ENCODE results near the gene SCAF8.
"Not testable (repeated sequence)": the region's sequence is repeated elsewhere in the genome, so short reads cannot be mapped to it uniquely, and the experiment has no call there.

SCAF8 gene

DNA sequence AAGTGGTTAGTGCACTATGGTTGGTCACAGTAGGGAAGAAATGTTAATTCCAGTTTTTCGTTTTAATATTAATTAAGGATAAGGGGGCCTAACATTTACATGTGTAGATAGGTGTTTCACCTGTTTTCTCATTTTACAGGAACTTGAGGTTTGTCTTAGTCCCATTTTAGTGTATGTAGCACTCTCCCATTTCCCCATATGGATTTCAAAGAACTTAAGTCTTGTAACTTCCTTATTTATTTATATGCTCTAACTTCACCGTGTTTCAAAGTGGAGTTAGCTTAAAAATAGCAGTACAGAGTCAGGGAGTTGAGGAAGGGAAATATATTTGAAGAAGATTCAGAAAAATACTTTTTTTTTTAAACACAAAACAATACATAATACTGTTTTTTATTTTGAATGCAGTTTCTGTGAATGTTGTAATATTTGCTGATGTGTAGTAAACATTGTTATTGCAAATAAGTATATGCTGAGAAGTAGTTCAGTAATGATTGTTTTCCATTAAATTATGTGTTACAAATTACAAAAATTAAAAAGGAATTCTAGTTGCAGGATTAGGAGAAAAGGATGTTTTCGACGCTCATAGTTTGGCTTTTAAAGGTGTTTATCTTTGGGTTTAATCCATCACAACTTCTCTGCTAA lies 3.5 kb downstream of the SCAF8 start:
- no peaks in the 10 kb centered on the region for H3K36me3 ChIP-seq (ENCODE audit: insufficient read depth, low read length)
- no peak overlapping the region for H3K4me3 ChIP-seq (ENCODE audit: low read depth, low read length)
- no peak overlapping the region for H3K27ac ChIP-seq (ENCODE audit: low read depth, low read length)
- no peaks in the 10 kb centered on the region for H3K27me3 ChIP-seq (ENCODE audit: insufficient read depth, low read length)
- no peak overlapping the region for H2AFZ ChIP-seq (ENCODE audit: low read length, unreplicated experiment)
- H3K79me2 ChIP-seq (ENCODE audit: control insufficient read depth, insufficient read depth, low read length, unreplicated experiment), result peaks cover 76% of the 10 kb centered on the region
- peaks cover 37% of the 10 kb centered on the region for H3K4me1 ChIP-seq (ENCODE audit: control insufficient read depth, insufficient read depth, low read length, unreplicated experiment)

DNA sequence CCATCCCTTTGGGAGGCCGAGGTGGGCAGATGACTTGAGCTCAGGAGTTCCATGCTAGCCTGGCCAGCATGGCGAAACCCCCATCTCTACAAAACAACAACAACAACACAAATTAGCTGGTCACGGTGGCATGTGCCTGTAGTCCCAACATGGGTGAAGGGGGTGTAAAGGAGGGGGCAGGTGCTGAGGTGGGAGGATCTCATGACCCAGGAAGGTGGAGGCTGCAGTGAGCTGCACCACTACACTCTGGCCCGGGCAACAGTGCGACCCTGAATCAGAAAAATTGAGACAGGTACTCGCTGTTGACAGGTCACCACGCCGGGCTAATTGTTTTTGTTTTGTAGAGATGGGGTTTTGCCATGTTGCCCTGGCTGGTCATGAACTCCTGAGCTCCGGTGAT lies 4.2 kb downstream of the SCAF8 start:
- Histone ChIP-seq H3K79me2 (ENCODE audit: control insufficient read depth, insufficient read depth, low read length, unreplicated experiment) (peaks cover 82% of the 10 kb centered on the region), H3K36me3 (ENCODE audit: insufficient read depth, low read length) (no peaks in the 10 kb centered on the region), H2AFZ (ENCODE audit: low read length, unreplicated experiment) (no peak overlapping the region), H3K27ac (ENCODE audit: low read depth, low read length) (no peak overlapping the region), H3K27me3 (ENCODE audit: insufficient read depth, low read length) (no peaks in the 10 kb centered on the region), H3K4me3 (ENCODE audit: low read depth, low read length) (no peak overlapping the region), H3K4me1 (ENCODE audit: control insufficient read depth, insufficient read depth, low read length, unreplicated experiment) (peaks cover 30% of the 10 kb centered on the region)

DNA sequence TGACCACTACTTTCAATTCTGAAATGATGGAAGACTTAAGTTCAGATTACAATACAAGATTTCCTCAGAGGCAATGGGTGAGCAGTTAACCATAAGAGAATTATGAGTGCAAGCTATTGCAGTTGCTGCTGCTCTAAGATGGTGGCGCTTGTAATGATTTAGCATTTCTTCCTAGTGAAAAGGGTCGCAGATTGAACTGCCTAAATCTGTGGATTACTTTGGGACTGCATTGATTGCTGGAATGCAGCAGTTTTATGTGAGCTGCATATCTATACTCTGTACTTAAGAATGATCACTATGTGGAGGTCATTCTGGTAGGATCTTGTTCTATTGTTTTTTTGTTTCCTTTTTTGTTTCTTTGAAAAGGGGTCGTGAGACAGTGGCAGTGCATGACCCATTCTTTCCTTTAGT lies 5.3 kb downstream of the SCAF8 start:
- no peak overlapping the region; the same call in 1 of the 2 replicates for H3K4me3 ChIP-seq (ENCODE audit: low read depth, low read length)
- peaks cover 29% of the 10 kb centered on the region for H3K4me1 ChIP-seq (ENCODE audit: control insufficient read depth, insufficient read depth, low read length, unreplicated experiment)
- no peak overlapping the region for H2AFZ ChIP-seq (ENCODE audit: low read length, unreplicated experiment)
- H3K79me2 ChIP-seq (ENCODE audit: control insufficient read depth, insufficient read depth, low read length, unreplicated experiment), result peaks cover 94% of the 10 kb centered on the region
- no peaks in the 10 kb centered on the region for H3K27me3 ChIP-seq (ENCODE audit: insufficient read depth, low read length)
- H3K36me3 ChIP-seq (ENCODE audit: insufficient read depth, low read length), result no peaks in the 10 kb centered on the region
- H3K27ac ChIP-seq (ENCODE audit: low read depth, low read length), result no peak overlapping the region

GRCh38 chr6:154740658-154741057 lies 7.4 kb downstream of the SCAF8 start:
- H3K4me3 ChIP-seq (ENCODE audit: low read depth, low read length), result no peak overlapping the region
- no peak overlapping the region for H3K27ac ChIP-seq (ENCODE audit: low read depth, low read length)
- H3K79me2 ChIP-seq (ENCODE audit: control insufficient read depth, insufficient read depth, low read length, unreplicated experiment), result peaks cover 99% of the 10 kb centered on the region
- H3K27me3 ChIP-seq (ENCODE audit: insufficient read depth, low read length), result no peaks in the 10 kb centered on the region
- H3K4me1 ChIP-seq (ENCODE audit: control insufficient read depth, insufficient read depth, low read length, unreplicated experiment), result peaks cover 27% of the 10 kb centered on the region
- H2AFZ ChIP-seq (ENCODE audit: low read length, unreplicated experiment), result no peak overlapping the region
- no peaks in the 10 kb centered on the region for H3K36me3 ChIP-seq (ENCODE audit: insufficient read depth, low read length)

DNA sequence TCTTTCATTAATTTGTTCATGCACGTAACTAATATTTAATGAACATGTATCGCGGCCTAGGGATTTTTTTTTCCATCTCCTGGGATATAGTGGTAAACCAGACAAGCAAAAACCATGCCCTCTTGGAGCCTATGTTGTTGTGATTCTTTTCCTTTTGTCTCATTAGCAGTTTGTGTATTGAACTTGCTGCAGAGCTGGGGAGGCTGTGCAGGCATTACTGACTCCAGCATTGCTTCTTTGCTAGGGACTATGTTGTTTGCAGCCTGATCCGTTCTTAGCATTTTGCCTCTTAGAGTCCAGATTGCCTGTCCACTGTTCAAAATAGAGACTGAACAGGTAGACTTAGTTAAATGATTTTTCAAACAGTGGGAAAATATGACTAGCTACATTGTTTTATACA lies 9.7 kb downstream of the SCAF8 start:
- Histone ChIP-seq H2AFZ (ENCODE audit: low read length, unreplicated experiment) (no peak overlapping the region), H3K4me1 (ENCODE audit: control insufficient read depth, insufficient read depth, low read length, unreplicated experiment) (peaks cover 11% of the 10 kb centered on the region), H3K4me3 (ENCODE audit: low read depth, low read length) (no peak overlapping the region), H3K36me3 (ENCODE audit: insufficient read depth, low read length) (no peaks in the 10 kb centered on the region), H3K79me2 (ENCODE audit: control insufficient read depth, insufficient read depth, low read length, unreplicated experiment) (peaks cover 99% of the 10 kb centered on the region), H3K27me3 (ENCODE audit: insufficient read depth, low read length) (no peaks in the 10 kb centered on the region), H3K27ac (ENCODE audit: low read depth, low read length) (no peak overlapping the region)

GRCh38 chr6:154744029-154744745 lies 11.0 kb downstream of the SCAF8 start:
- H3K27me3 ChIP-seq (ENCODE audit: insufficient read depth, low read length); H2AFZ ChIP-seq (ENCODE audit: low read length, unreplicated experiment); H3K27ac ChIP-seq (ENCODE audit: low read depth, low read length); H3K4me1 ChIP-seq (ENCODE audit: control insufficient read depth, insufficient read depth, low read length, unreplicated experiment); H3K36me3 ChIP-seq (ENCODE audit: insufficient read depth, low read length); H3K4me3 ChIP-seq (ENCODE audit: low read depth, low read length): not testable (repeated sequence)
- peaks cover 99% of the 10 kb centered on the region for H3K79me2 ChIP-seq (ENCODE audit: control insufficient read depth, insufficient read depth, low read length, unreplicated experiment)

DNA sequence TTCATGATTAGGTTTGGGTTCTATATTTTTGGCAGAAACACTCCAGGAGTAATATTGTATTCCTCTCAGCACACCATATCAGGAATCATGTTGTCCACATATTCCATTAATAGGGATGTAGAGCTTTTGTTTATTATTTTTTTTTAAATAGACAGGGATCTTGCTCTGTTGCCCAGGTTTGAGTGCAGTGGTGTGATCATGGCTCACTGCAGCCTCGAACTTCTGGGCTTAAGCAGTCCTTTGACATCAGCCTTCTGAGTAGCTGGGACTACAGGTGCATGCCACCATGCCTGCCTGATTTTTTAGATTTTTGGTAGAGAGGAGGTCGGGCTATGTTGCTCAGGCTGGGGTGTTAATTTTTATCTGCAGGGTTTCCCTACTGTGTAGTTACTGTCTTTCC lies 12.0 kb downstream of the SCAF8 start:
- Histone ChIP-seq H3K36me3 (ENCODE audit: insufficient read depth, low read length) (no peaks in the 10 kb centered on the region; the same call in 1 of the 2 replicates), H3K27me3 (ENCODE audit: insufficient read depth, low read length) (no peaks in the 10 kb centered on the region), H3K4me3 (ENCODE audit: low read depth, low read length) (no peak overlapping the region), H3K27ac (ENCODE audit: low read depth, low read length) (no peak overlapping the region), H2AFZ (ENCODE audit: low read length, unreplicated experiment) (no peak overlapping the region), H3K79me2 (ENCODE audit: control insufficient read depth, insufficient read depth, low read length, unreplicated experiment) (peaks cover 99% of the 10 kb centered on the region), H3K4me1 (ENCODE audit: control insufficient read depth, insufficient read depth, low read length, unreplicated experiment) (no peaks in the 10 kb centered on the region)

DNA sequence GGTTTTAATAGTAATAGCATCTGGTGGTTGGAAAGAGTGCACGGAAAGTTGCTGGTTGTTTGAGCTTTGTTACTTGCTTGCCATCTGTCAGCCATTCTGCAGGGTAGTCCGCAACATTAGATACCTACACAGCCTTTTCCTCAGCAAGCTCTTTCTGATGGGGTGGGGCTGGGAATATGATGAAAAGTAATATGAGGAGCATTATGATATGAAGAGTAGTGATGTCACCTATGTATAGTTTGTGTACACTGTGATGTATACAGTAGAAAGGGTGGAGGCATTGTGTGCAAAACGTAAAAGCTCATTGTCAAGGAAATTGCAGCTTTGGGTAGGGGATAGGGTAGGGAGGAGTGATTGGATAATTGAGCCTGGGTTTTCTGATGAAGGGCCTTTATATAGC lies 16.1 kb downstream of the SCAF8 start:
- Histone ChIP-seq H3K4me1 (ENCODE audit: control insufficient read depth, insufficient read depth, low read length, unreplicated experiment) (peaks cover 5% of the 10 kb centered on the region), H3K27ac (ENCODE audit: low read depth, low read length) (no peak overlapping the region), H3K4me3 (ENCODE audit: low read depth, low read length) (no peak overlapping the region), H3K27me3 (ENCODE audit: insufficient read depth, low read length) (no peaks in the 10 kb centered on the region), H3K79me2 (ENCODE audit: control insufficient read depth, insufficient read depth, low read length, unreplicated experiment) (peaks cover 96% of the 10 kb centered on the region), H2AFZ (ENCODE audit: low read length, unreplicated experiment) (no peak overlapping the region), H3K36me3 (ENCODE audit: insufficient read depth, low read length) (no peaks in the 10 kb centered on the region; the same call in 1 of the 2 replicates)

DNA sequence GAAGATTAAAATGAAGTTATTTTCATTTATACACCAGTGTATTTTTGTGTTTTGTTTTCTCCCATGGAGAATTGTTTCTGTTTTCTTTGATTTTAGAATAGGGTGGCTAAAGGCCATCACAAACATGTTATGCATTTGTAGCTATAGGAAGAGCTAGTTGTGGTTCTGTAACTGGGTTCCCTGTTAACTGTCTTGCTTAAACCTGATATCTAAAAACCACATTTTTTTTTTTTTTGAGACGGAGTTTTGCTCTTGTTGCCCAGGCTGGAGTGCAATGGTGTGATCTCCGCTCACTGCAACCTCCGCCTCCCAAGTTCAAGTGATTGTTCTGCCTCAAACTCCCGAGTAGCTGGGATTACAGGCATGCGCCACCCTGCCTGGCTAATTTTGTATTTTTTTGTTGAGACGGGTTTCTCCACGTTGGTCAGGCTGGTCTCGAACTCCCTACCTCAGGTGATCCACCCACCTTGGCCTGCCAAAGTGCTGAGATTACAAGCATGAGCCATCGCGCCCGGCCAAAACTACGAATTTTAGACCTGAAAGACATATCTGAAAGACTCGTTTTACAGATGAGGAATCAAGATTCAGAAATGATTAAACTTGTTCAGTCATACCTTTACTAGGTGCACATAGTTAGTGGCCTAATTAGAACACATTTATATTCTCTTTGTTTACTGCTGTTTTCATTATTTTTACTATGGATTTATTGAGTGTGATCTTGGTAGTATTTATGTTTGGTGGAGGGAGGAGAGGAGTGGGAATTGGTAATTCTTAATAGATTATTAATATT lies 18.0 kb downstream of the SCAF8 start:
- H3K36me3 ChIP-seq (ENCODE audit: insufficient read depth, low read length), result no peaks in the 10 kb centered on the region; the same call in 1 of the 2 replicates
- no peak overlapping the region for H3K27ac ChIP-seq (ENCODE audit: low read depth, low read length)
- H3K79me2 ChIP-seq (ENCODE audit: control insufficient read depth, insufficient read depth, low read length, unreplicated experiment), result peaks cover 94% of the 10 kb centered on the region

DNA sequence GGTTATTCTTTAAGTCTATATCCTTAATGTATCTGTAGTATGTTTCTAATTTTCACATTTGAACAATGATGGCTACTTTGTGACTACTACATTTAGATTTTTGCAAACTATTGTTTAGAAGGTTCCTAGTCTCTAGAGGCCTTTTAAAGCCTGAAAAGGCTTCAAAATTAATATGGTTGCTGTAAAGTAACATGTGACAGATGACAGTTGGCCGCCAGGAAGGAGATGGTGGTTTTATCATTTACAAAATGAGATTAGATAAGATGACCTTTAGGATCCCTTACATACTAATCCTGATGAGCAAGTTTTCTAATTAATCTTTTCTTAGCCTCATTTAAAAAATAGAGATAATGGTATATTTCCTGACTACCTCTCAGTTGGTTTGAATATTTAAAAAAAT lies 18.8 kb downstream of the SCAF8 start:
- H3K27ac ChIP-seq (ENCODE audit: low read depth, low read length), result no peak overlapping the region
- H3K27me3 ChIP-seq (ENCODE audit: insufficient read depth, low read length), result no peaks in the 10 kb centered on the region

More for the DNA sequence above, 18.0 kb downstream of the SCAF8 start:
- no peak overlapping the region for H2AFZ ChIP-seq (ENCODE audit: low read length, unreplicated experiment)
- H3K27me3 ChIP-seq (ENCODE audit: insufficient read depth, low read length), result no peaks in the 10 kb centered on the region
- H3K4me1 ChIP-seq (ENCODE audit: control insufficient read depth, insufficient read depth, low read length, unreplicated experiment), result peaks cover 5% of the 10 kb centered on the region
- no peak overlapping the region for H3K4me3 ChIP-seq (ENCODE audit: low read depth, low read length)

More for the DNA sequence above, 18.8 kb downstream of the SCAF8 start:
- H3K79me2 ChIP-seq (ENCODE audit: control insufficient read depth, insufficient read depth, low read length, unreplicated experiment), result peaks cover 94% of the 10 kb centered on the region
- H3K4me1 ChIP-seq (ENCODE audit: control insufficient read depth, insufficient read depth, low read length, unreplicated experiment), result peaks cover 5% of the 10 kb centered on the region
- no peak overlapping the region for H3K4me3 ChIP-seq (ENCODE audit: low read depth, low read length)
- H2AFZ ChIP-seq (ENCODE audit: low read length, unreplicated experiment), result no peak overlapping the region
- no peaks in the 10 kb centered on the region; the same call in 1 of the 2 replicates for H3K36me3 ChIP-seq (ENCODE audit: insufficient read depth, low read length)

Data from ACC112 (cell line).